Tibial nerve (tissue), 4 donors: ENCODE results near the gene NANOS3.
"Not testable (repeated sequence)": the region's sequence is repeated elsewhere in the genome, so short reads cannot be mapped to it uniquely, and the experiment has no call there.

Source experiments
- CTCF ChIP-seq, 5 experiments: fragments of 200-600 bp in 3 of 5; fragments of 450-650 bp in 2 of 5; sonication (generic) in 3 of 5; IDR thresholded peaks; one replicate each; pipeline ENCODE4 v1.5.1; 2016 to 2019; ENCODE audit warnings: antibody characterized with exemption in 5 of 5, mild to moderate bottlenecking in 3 of 5, moderate library complexity in 2 of 5
- EP300 ChIP-seq, 2 donors: sonication (generic); formaldehyde crosslinking; IDR thresholded peaks; one replicate each; pipeline ENCODE4 v1.6.1; 2017; ENCODE audit warnings: antibody characterized with exemption in 2 of 2, mild to moderate bottlenecking in 1 of 2

GRCh38 chr19:13922118-13922517, 45.2 kb downstream of the NANOS3 start:
- TF ChIP-seq CTCF, EP300 (IDR thresholded peaks at IDR 0.05): not testable (repeated sequence)
